GM04503 (cell line): ENCODE data around the gene KLF5.

Source experiments
- DNase-seq: peaks from one replicate; pipeline ENCODE4 v3.0.0-alpha.2; 2012; ENCODE audit warnings: low read depth

The KLF5 gene

GRCh38 chr13:73059460-73060250 lies 850 bp downstream of the KLF5 start:
- no peak for DNase-seq

GRCh38 chr13:73060251-73061160 lies 1.7 kb downstream of the KLF5 start:
- DNase-seq, result peak; percentile 51

- no peak for DNase-seq
Measured at GRCh38 chr13:73061473-73061872, 2.7 kb downstream of the KLF5 start.

- DNase-seq, result no peak
Measured at GRCh38 chr13:73061876-73062275, 3.1 kb downstream of the KLF5 start.

- DNase-seq, result no peak
Measured at GRCh38 chr13:73062468-73062867, 3.7 kb downstream of the KLF5 start.

GRCh38 chr13:73063166-73063565 lies 4.4 kb downstream of the KLF5 start:
- no peak for DNase-seq

- DNase-seq, result no peak
Measured at GRCh38 chr13:73065036-73065435, 6.2 kb downstream of the KLF5 start.

- no peak for DNase-seq
Measured at GRCh38 chr13:73065665-73066340, 7.0 kb downstream of the KLF5 start.

- DNase-seq, result no peak
Measured at GRCh38 chr13:73069206-73069805, 10.5 kb downstream of the KLF5 start.

GRCh38 chr13:73070451-73071098 lies 11.8 kb downstream of the KLF5 start:
- DNase-seq, result no peak

- no peak for DNase-seq
Measured at GRCh38 chr13:73072239-73072900, 13.6 kb downstream of the KLF5 start.

GRCh38 chr13:73073050-73073449 lies 14.2 kb downstream of the KLF5 start:
- DNase-seq, result no peak

- no peak for DNase-seq
Measured at GRCh38 chr13:73074014-73074413, 15.2 kb downstream of the KLF5 start.

- DNase-seq, result no peak
Measured at GRCh38 chr13:73074926-73075325, 16.1 kb downstream of the KLF5 start.

GRCh38 chr13:73075546-73075945 lies 16.7 kb downstream of the KLF5 start:
- DNase-seq, result no peak

GRCh38 chr13:73075954-73076353 lies 17.1 kb downstream of the KLF5 start:
- DNase-seq, result no peak

- DNase-seq, result no peak
Measured at GRCh38 chr13:73077865-73078264, 19.1 kb downstream of the KLF5 start.

- no peak for DNase-seq
Measured at GRCh38 chr13:73079359-73079758, 20.6 kb downstream of the KLF5 start.

- no peak for DNase-seq
Measured at GRCh38 chr13:73081256-73081915, 22.6 kb downstream of the KLF5 start.

- no peak for DNase-seq
Measured at GRCh38 chr13:73082471-73082870, 23.7 kb downstream of the KLF5 start.

- DNase-seq, result no peak
Measured at GRCh38 chr13:73082895-73083294, 24.1 kb downstream of the KLF5 start.
